Erythroblast (primary cell): ENCODE measurements around the gene AR.

Experiments
- GATA1 ChIP-seq: IDR thresholded peaks from 2 replicates; pipeline ENCODE4 v1.6.1; 2011; ENCODE audit warnings: low read depth, mild to moderate bottlenecking, control low read depth, low read length, moderate library complexity
- POLR2A ChIP-seq: IDR thresholded peaks from 2 replicates; pipeline ENCODE4 v1.6.1; 2011; ENCODE audit warnings: mild to moderate bottlenecking, low read length

DNA sequence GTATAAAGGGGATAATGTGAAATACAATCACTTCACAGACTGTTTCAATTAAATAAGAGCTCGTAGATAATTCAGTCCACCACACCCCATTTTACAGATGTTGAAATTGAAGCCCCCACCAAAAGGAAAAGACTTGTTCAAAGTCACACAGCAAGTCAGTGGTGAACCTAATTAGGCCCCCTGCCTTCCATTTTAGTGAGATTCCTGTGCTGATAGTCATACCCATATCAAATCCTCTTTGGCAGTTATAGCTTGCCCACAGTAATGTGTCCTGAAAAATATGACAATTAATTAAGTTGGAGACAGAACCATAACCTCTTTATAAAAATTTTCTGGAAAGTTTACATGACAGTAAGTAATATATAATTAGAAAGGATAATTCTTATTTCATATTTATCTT lies 58.0 kb downstream of the AR start:
- TF ChIP-seq POLR2A = no peak
- no peak for TF ChIP-seq GATA1
